A673 (cell line): Measurements from ENCODE around the gene APCS. TPM values are rescaled to one million over a fixed set of nuclear protein-coding genes. Genes with fewer than 3 reads are reported as not detected.

Experiments
- BruUV-seq: library from RNA; stranded (reverse); fragments of 400-500 nt; replicated peaks from 2 replicates; lab custom pipeline; 2021; lab: Mats Ljungman, UMichigan
- CTCF ChIA-PET: fragments of 300-600 bp; sonication (Branson Sonifier 250); formaldehyde crosslinking; loops from one replicate; lab custom pipeline; 2022; ENCODE audit warnings: antibody characterized with exemption; lab: Charles Lee
- POLR2A ChIA-PET: fragments of 300-600 bp; sonication (Branson Sonifier 250); formaldehyde crosslinking; loops from one replicate; lab custom pipeline; 2022; ENCODE audit warnings: antibody characterized with exemption; ENCODE audit not compliant: low non-redundant PET; lab: Charles Lee
- DNase-seq: peaks from one replicate; pipeline ENCODE4 v3.0.0-alpha.2; 2015; ENCODE audit warnings: low spot score
- H3K27ac ChIP-seq: fragments of 200-600 bp; sonication (generic); 2 replicates; pipeline ENCODE4 v1.5.1; 2016; ENCODE audit warnings: mixed run types, low read depth, mild to moderate bottlenecking, mixed read lengths, antibody characterized with exemption, low read length; ENCODE audit not compliant: poor library complexity, severe bottlenecking
- H3K27me3 ChIP-seq: fragments of 200-600 bp; sonication (generic); replicated peaks from 2 replicates; pipeline ENCODE4 v1.6.1; 2017; ENCODE audit warnings: mixed run types, low read depth, mild to moderate bottlenecking, mixed read lengths, antibody characterized with exemption, low read length; ENCODE audit not compliant: insufficient read depth, poor library complexity
- H3K36me3 ChIP-seq: fragments of 200-600 bp; sonication (generic); 2 replicates; pipeline ENCODE4 v1.6.1; 2016; ENCODE audit warnings: mixed run types, mild to moderate bottlenecking, mixed read lengths, antibody characterized with exemption, low read length; ENCODE audit not compliant: insufficient read depth, poor library complexity, severe bottlenecking
- H3K4me1 ChIP-seq: fragments of 200-600 bp; sonication (generic); 2 replicates; pipeline ENCODE4 v1.6.1; 2017; ENCODE audit warnings: mixed run types, mild to moderate bottlenecking, mixed read lengths, antibody characterized with exemption, low read length; ENCODE audit not compliant: insufficient read depth, poor library complexity, severe bottlenecking
- H3K4me3 ChIP-seq: fragments of 200-600 bp; sonication (generic); 2 replicates; pipeline ENCODE4 v1.5.1; 2016; ENCODE audit warnings: low read depth, mixed run types, mild to moderate bottlenecking, mixed read lengths, low read length; ENCODE audit not compliant: poor library complexity, severe bottlenecking
- H3K9me3 ChIP-seq: fragments of 200-600 bp; sonication (generic); 2 replicates; pipeline ENCODE4 v1.6.1; 2016; ENCODE audit warnings: mixed run types, low read depth, mild to moderate bottlenecking, mixed read lengths, antibody characterized with exemption, low read length; ENCODE audit not compliant: poor library complexity, severe bottlenecking
- CTCF ChIP-seq: fragments of 300-800, 200-600 bp; sonication (generic); conservative IDR thresholded peaks from 2 replicates; pipeline ENCODE4 v1.5.1; 2017; ENCODE audit warnings: low read depth, mild to moderate bottlenecking, antibody characterized with exemption, low read length, moderate library complexity, mixed read lengths
- EZH2 ChIP-seq: fragments of 200-600 bp; sonication (generic); IDR thresholded peaks from 2 replicates; pipeline ENCODE4 v1.6.1; 2017; ENCODE audit warnings: borderline replicate concordance, low read depth, mild to moderate bottlenecking, mixed read lengths, antibody characterized with exemption, low read length; ENCODE audit not compliant: poor library complexity, severe bottlenecking
- intact Hi-C: fragments of 100-400 bp; cut with micrococcal nuclease; formaldehyde crosslinking; loops from one replicate; pipeline ENCODE4 v1.10.0; 2022; ENCODE audit not compliant: unreplicated experiment
- total RNA-seq: library from RNA; stranded (reverse); gene quantifications from 2 replicates; pipeline ENCODE4 v1.2.3, GENCODE V29; 2021

APCS gene
- total RNA-seq, 1 experiment from 2014 or later, result not detected

GRCh38 chr1:159591981-159592380, 4.4 kb downstream of the APCS start:
- intact Hi-C loops, result no loop called here
- Histone ChIP-seq H3K4me3 (no peak overlapping the region), H3K27ac (no peak overlapping the region), H3K36me3 (no peaks in the 10 kb centered on the region), H3K27me3 (peaks cover 29% of the 10 kb centered on the region), H3K4me1 (no peaks in the 10 kb centered on the region), H3K9me3 (no peaks in the 10 kb centered on the region)
- BruUV-seq, result no TSS peak
- no peak for TF ChIP-seq EZH2
- TF ChIP-seq CTCF, result no peak
- ChIA-PET POLR2A (no interaction called here), CTCF (interaction anchor here (0.6 kb wide), 1 partner anchor 169 kb away, joined by 3 read pairs; no protein-coding TSS in a partner anchor)
- no peak for DNase-seq

- Histone ChIP-seq H3K4me3 (no peak overlapping the region), H3K4me1 (no peaks in the 10 kb centered on the region), H3K27me3 (peaks cover 18% of the 10 kb centered on the region), H3K27ac (no peak overlapping the region), H3K36me3 (no peaks in the 10 kb centered on the region), H3K9me3 (no peaks in the 10 kb centered on the region)
- intact Hi-C loops, result no loop called here
- no peak for DNase-seq
- POLR2A ChIA-PET, result no interaction called here
- CTCF ChIA-PET, result no interaction called here
- BruUV-seq, result no TSS peak
- TF ChIP-seq CTCF (no peak), EZH2 (no peak)
Measured at GRCh38 chr1:159594625-159595405, 7.2 kb downstream of the APCS start.

- no peak overlapping the region for H3K4me3 ChIP-seq
- CTCF ChIA-PET, result no interaction called here
- H3K27ac ChIP-seq, result no peak overlapping the region
Measured at GRCh38 chr1:159598196-159598595, 10.6 kb downstream of the APCS start.

More at GRCh38 chr1:159598196-159598595, 10.6 kb downstream of the APCS start:
- no peaks in the 10 kb centered on the region for H3K4me1 ChIP-seq
- H3K27me3 ChIP-seq, result peaks cover 18% of the 10 kb centered on the region
- H3K9me3 ChIP-seq, result no peaks in the 10 kb centered on the region
- H3K36me3 ChIP-seq, result no peaks in the 10 kb centered on the region
- no TSS peak for BruUV-seq
- POLR2A ChIA-PET, result no interaction called here
- no peak for TF ChIP-seq CTCF
- no peak for TF ChIP-seq EZH2
- DNase-seq, result no peak
- intact Hi-C loops, result no loop called here
